Kasumi-1 (cell line): ENCODE results near the gene DNAJC21.
A peak's percentile ranks its signal among the peaks of the same experiment; 100 is the strongest.

Experiments used
- DNase-seq, 2 experiments: peaks; one replicate each; lab custom pipeline; 2025; lab: John Stamatoyannopoulos, UW

The DNAJC21 gene

GRCh38 chr5:34978681-34979080 is 49.3 kb downstream of the DNAJC21 start:
- DNase-seq: no peak

- no peak for DNase-seq
These were observed 53.5 kb downstream of the DNAJC21 start for GRCh38 chr5:34982823-34983222.

GRCh38 chr5:34986965-34987364 is 57.6 kb downstream of the DNAJC21 start:
- no peak for DNase-seq

GRCh38 chr5:34991486-34992238 is 62.3 kb downstream of the DNAJC21 start:
- no peak for DNase-seq

- no peak for DNase-seq
These were observed 64.6 kb downstream of the DNAJC21 start for GRCh38 chr5:34993951-34994350.

GRCh38 chr5:34996261-34996660 is 66.9 kb downstream of the DNAJC21 start:
- no peak for DNase-seq

- no peak for DNase-seq
These were observed 68.9 kb downstream of the DNAJC21 start for GRCh38 chr5:34998058-34998789.

GRCh38 chr5:35001842-35002241 is 72.5 kb downstream of the DNAJC21 start:
- DNase-seq: no peak

GRCh38 chr5:35002459-35002858 is 73.1 kb downstream of the DNAJC21 start:
- no peak for DNase-seq

- peak; percentile 52 to 60 for DNase-seq
These were observed 73.9 kb downstream of the DNAJC21 start for GRCh38 chr5:35003018-35003957.

- DNase-seq: no peak
These were observed 74.8 kb downstream of the DNAJC21 start for GRCh38 chr5:35004200-35004599.

- no peak for DNase-seq
These were observed 75.4 kb downstream of the DNAJC21 start for GRCh38 chr5:35004771-35005170.
